GM19372 (cell line): ENCODE data around the gene TUSC2.

Source experiments
- ATAC-seq: cut with Tn5 transposase; IDR thresholded peaks from one replicate; pipeline ENCODE4 v1.9.1; 2021; ENCODE audit warnings: mild to moderate bottlenecking, low read depth, moderate library complexity; ENCODE audit not compliant: unreplicated experiment

The TUSC2 gene

GRCh38 chr3:50276762-50277101, 51.3 kb downstream of the TUSC2 start:
- ATAC-seq = no peak

GRCh38 chr3:50275996-50276761, 51.8 kb downstream of the TUSC2 start:
- ATAC-seq = no peak

- no peak for ATAC-seq
Observed at GRCh38 chr3:50275141-50275995, 52.7 kb downstream of the TUSC2 start.
